GM18858 (cell line): ENCODE results near the gene PLXNA1.

Experiments
- ATAC-seq: cut with Tn5 transposase; IDR thresholded peaks from one replicate; pipeline ENCODE4 v1.9.1; 2021; ENCODE audit not compliant: unreplicated experiment

The PLXNA1 gene

DNA sequence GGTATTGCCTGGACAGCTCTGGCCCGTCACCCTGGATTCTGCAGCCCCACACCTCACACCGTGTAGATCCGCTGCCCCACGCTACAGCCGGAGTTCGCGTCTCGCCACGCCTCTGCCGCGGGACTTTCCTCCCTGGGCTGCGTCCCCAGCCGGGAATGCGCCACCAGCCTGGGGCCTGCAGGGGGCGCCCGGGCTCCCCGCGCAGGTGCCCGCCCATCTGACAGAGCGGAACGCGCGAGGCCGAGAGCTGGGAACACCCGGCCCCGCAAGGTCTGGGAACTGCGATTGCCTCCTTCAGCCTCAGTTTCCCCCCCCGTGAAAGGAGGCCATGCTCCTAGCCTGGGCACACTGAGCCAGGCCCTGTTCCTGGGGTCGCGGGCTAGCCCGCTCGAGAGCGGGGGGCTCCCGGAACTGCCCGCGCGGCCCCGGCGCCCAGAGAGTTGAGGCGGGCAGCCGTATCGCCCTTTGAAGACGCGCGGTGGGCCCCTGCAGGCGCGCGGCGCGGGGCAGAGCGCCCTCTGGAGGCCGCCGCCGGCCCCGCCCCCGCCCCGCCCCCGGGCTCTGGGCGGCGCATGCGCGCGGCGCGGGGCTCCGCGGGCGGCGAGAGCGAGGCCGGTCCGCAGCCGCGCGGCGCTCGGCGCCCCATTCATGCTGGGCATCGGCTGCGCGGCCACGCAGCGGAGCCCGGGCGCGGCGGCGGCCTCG lies at the start of gene PLXNA1:
TSS of gene PLXNA1 (plus strand) at position 645 of the 705 bp plus-strand sequence. CDS start 5,479 bp downstream, outside the sequence.
- ATAC-seq, result peak; percentile 39

DNA sequence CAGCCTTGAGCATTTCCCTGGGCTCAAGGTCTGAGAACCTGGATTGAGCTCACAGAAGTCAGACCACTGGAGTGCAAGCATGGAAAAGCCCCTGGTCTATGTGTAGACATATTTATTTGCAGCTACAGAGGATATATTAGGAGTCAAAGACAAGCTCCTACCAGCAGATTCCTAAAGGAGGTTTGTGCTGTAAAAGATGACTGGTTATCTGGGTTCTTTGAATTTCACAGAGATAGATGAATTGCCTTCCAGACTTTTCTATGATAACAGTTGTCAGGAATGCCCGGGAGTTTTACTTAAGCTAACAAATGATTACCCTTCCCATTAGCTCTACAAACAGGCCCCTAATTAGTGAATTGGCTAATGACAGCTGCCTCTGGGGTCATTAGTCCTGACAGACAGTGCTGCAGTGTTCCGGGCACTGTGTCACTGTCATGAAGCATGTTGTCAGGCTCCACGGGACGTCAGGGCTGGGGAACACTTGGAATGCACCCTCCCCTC lies 48.8 kb upstream of the PLXNA1 start:
- ATAC-seq, result no peak

DNA sequence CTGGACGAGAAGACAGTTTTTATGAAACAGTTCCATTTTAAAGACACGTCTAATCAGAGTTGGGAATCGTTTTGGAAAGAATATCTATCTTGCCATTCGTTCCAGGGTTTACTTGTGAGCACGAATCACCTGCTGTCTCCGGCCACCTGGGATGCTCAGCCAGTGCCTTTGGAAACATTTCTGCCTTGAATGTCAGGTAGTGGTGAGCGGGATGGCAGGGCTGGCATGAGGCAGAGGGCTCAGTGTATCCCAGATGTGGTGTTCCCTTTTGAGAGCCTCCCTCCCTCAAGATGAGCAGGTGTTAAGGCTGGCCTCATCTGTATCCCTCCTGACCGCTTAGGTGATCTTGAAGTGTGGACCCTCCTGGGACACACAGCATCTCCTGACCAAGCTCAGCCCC lies 47.9 kb upstream of the PLXNA1 start:
- ATAC-seq, result no peak

- ATAC-seq, result no peak
These were observed 47.0 kb upstream of the PLXNA1 start for GRCh38 chr3:126935756-126936509.

GRCh38 chr3:126936853-126937425 lies 46.0 kb upstream of the PLXNA1 start:
- ATAC-seq, result no peak

- no peak for ATAC-seq
These were observed 45.4 kb upstream of the PLXNA1 start for GRCh38 chr3:126937533-126937932.

DNA sequence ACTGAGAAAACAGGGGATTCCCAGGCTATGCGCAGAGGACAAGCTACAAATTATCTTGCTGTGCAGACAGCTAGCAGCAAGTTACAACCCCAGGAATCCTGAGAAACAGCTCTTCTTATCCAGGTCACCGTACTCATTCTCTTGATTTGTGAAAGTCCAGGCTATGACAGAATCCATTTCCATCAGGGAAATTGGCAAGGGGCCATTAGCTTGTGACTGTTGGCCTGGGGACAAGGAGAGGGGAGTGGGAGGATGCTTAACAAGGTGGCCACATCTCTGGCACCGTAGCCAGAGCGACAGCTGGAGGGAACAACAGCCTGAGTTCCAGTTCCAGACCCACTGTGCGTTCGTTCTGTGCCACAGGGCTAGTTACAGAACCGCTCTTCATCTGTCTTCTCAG lies 44.9 kb upstream of the PLXNA1 start:
- no peak for ATAC-seq

GRCh38 chr3:126938520-126939337 lies 44.2 kb upstream of the PLXNA1 start:
- ATAC-seq, result no peak

DNA sequence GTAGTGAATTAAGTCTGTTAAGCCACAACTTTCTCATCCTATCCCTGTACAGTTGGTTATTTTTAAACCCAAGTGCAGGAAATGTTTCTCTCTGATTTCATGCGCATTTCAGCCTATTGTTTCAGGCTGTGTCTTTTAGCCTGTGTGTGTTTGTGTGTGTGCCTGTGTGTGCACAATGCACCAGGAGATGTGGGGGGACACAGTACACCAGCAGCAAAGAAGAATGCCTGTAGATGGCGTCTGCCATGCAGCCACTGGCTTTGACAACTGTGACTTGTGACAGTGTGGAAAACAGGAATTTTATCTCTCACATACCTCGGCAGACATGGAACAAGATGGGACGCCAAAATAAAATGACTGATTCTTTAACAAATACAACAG lies 43.6 kb upstream of the PLXNA1 start:
- no peak for ATAC-seq

- ATAC-seq, result no peak
These were observed 43.2 kb upstream of the PLXNA1 start for GRCh38 chr3:126939733-126940132.

GRCh38 chr3:126941721-126942270 lies 41.1 kb upstream of the PLXNA1 start:
- ATAC-seq, result no peak

GRCh38 chr3:126944089-126944965 lies 38.6 kb upstream of the PLXNA1 start:
- ATAC-seq, result no peak

- no peak for ATAC-seq
These were observed 37.7 kb upstream of the PLXNA1 start for GRCh38 chr3:126945171-126945721.

DNA sequence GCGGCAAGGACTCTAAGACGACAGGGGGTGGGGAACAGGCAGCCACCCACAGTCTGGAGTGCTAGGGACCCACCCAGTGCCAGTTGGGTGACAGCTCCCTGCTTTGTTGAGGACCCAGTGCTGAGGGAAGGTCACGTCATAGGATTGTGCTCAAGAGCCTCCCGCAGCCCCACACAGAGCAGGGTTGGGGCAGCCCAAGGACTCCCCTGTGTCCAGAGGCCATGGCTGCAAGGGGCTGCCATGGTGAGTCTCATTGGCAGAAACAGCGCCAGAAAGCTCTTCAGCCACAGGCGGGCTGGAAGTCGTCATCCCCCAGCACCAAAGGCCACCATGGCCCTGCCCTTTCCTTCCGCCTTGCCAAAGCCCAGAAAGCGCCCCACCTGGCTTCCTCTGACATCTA lies 37.0 kb upstream of the PLXNA1 start:
- no peak for ATAC-seq

DNA sequence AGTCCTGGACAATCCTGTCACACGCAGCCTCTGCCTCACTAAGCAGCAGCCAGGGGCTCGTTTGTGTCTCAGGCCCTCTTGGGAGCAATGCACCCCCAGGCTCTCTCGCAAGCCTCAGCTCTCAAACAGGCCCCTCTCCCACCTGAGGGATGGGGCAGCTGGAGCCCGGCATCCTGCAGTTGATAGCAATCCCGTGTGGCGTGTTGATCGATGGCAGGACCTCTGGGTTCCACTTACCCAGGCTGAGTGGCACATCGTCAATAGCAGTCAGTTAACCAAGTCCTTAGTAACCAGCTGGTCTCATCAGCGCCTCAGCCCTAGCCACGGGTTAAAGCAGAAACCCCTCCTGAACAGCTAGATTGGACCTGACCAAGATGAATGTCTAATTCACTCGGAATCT lies 36.5 kb upstream of the PLXNA1 start:
- no peak for ATAC-seq

GRCh38 chr3:126947429-126947828 lies 35.5 kb upstream of the PLXNA1 start:
- no peak for ATAC-seq

DNA sequence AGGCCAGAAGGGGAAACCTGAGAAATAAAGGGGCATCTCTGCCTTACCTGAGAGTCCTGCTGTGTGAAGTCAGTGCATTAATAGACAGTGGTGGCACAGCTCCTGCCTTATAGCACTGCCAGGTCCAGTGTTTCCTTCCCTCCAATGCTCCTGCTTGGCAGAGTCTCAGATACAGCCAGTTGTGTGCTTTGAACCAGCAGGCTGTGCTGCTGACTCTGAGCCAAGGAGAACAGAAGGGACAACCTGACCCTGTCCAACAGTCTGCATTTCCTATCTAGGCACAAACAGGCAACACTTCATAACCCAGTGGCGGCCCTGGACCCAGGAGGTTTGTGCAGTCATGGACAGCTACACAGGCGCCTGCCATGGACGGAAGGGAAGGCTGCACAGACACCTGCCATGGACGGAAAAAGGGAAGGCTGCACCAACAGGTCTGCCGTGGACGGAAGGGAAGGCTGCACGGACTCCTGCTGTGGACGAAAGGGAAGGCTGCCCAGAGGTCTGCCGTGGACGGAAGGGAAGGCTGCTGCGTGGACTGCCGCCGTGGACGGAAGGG lies 33.9 kb upstream of the PLXNA1 start:
- ATAC-seq, result no peak

- no peak for ATAC-seq
These were observed 31.4 kb upstream of the PLXNA1 start for GRCh38 chr3:126951561-126951960.

DNA sequence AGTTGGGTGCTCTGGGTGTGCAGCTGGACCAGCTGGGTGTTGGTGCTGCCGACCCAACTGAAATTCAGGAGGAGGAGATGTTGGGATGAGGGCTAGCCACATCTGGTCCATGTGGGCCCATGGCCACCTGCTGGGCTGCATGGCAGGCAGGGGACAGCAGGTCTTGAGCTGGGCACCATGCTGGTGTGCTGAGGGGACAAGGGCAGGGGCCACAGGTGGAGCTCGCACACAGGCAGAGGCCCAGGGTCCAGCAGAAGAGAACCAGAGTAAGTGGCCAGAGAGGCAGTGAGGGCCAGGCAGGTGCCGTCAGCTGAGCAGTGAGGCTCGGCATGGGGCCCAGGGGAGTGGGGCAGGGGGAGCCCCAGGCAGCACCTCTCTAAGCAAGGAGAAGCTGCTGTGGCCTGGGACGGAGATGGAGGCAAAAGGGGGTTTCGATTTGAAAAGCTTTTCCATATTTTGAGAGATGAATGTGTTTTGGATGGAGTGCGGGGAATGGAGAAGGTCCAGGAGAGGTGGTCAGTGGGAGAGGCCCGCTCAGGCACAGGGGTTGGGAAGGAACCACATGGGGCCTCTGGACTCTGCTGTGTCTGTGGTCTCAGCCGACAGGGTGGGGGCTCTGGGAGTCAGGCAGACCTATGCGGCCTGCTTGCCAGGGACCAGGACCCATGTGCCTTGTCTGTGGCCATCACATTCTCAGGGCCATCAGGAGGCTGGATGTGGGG lies 30.5 kb upstream of the PLXNA1 start:
- no peak for ATAC-seq
